ENCODE data around the gene KIF4B.
"Not testable (repeated sequence)": the region's sequence is repeated elsewhere in the genome, so short reads cannot be mapped to it uniquely, and the experiment has no call there.

DNA sequence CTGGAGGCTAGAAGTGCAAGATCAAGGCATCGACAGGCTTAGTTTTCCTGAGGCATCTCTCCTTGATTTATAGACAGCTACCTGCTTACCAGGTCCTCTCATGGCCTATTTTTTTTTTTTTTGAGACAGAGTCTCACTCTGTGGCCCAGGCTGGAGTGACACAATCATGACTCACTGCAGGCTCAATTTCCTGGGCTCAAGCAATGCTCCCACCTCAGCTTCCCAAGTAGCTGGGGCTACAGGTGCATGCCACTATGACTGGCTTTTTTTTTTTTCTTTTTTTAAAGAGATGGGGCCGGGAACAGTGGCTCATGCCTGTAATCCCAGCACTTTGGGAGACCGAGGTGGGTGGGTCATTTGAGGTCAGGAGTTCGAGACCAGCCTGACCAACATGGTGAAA is 10.8 kb upstream of the KIF4B start:
- not testable (repeated sequence) for TF ChIP-seq ZNF274 (IDR thresholded peaks at IDR 0.05; ENCODE audit: low read depth, low read length); SUZ12 (IDR thresholded peaks at IDR 0.05; ENCODE audit: extremely low read depth, insufficient read depth, insufficient read length); YY1 (IDR thresholded peaks at IDR 0.05; ENCODE audit: insufficient read depth, insufficient read length)

Data from NT2/D1 (cell line).